GM12873 (cell line): ENCODE results near the gene ANKRD12.

Source experiments
- CTCF ChIP-seq: IDR thresholded peaks from 2 replicates; pipeline ENCODE4 v1.5.1; 2012; ENCODE audit warnings: low read depth, mild to moderate bottlenecking, moderate library complexity, low read length, control low read depth; ENCODE audit not compliant: insufficient read depth; ENCODE audit errors: missing control alignments

ANKRD12 gene

GRCh38 chr18:9188359-9189231, 52.0 kb downstream of the ANKRD12 start:
- no peak for TF ChIP-seq CTCF

DNA sequence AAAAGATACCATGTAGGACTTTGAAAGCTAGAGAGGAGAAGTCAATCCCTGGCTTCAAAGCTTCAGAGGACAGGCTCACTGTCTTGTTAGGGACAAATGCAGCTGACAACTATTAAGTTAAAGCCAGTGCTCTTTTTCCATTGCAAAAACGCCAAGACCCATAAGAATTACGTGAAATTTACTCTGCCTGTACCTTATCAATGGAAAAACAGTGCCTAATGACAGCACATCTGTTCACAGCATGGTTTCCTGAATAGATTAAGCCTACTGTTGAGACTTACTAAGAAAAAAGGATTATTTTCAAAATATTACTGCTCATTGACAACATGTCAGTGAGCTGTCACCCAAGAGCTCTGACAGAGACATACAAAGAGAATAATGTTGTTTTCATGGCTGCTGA, 52.9 kb downstream of the ANKRD12 start:
- TF ChIP-seq CTCF = no peak

GRCh38 chr18:9191658-9192256, 55.2 kb downstream of the ANKRD12 start:
- TF ChIP-seq CTCF = no peak

- no peak for TF ChIP-seq CTCF
Observed at GRCh38 chr18:9193031-9193430, 56.5 kb downstream of the ANKRD12 start.

DNA sequence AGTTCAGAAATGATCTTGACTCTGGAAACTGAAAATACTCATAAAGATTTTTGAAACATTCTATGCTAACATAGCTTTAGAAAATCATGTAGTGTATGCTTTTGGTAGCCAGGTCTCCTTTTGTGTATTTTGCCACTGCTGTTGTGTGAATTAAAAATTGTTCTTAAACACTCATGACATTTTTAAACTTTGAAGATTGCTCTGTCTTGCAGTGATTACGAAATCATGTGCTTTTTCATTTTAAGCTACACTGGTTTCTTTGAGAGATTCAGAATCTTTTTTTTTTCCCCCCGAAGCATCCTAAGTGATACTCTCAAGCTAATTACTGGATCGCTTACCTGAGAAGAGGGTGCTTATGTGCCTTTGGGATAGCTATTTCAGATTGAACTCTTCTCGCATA, 60.0 kb downstream of the ANKRD12 start:
- TF ChIP-seq CTCF = no peak

GRCh38 chr18:9199681-9200080, 63.1 kb downstream of the ANKRD12 start:
- no peak for TF ChIP-seq CTCF

GRCh38 chr18:9201224-9201623, 64.6 kb downstream of the ANKRD12 start:
- TF ChIP-seq CTCF = no peak
